GM23338 (cell line): ENCODE results near the gene ENPP7. TPM values are rescaled to one million over a fixed set of nuclear protein-coding genes. Genes with fewer than 3 reads are reported as not detected.

Source experiments
- ATAC-seq: fragments of 200-7000 bp; cut with Tn5 transposase; 3 replicates; pipeline ENCODE4 v1.9.1; 2020
- DNase-seq: peaks from one replicate; pipeline ENCODE4 v3.0.0-alpha.2; 2015; ENCODE audit warnings: low spot score
- H2AFZ ChIP-seq: fragments of 200-600 bp; sonication (generic); 2 replicates; pipeline ENCODE4 v1.8.0; 2016; ENCODE audit warnings: antibody characterized with exemption, mild to moderate bottlenecking, moderate library complexity
- H3F3A ChIP-seq: fragments of 200-600 bp; sonication (generic); replicated peaks from 2 replicates; pipeline ENCODE4 v1.8.0; 2017; ENCODE audit warnings: antibody characterized with exemption, mixed run types, low read depth
- H3K27ac ChIP-seq: fragments of 200-600 bp; sonication (generic); 2 replicates; pipeline ENCODE4 v1.6.1; 2016; ENCODE audit warnings: low read depth
- H3K27me3 ChIP-seq: fragments of 200-600 bp; sonication (generic); 2 replicates; pipeline ENCODE4 v1.8.0; 2016; ENCODE audit warnings: mild to moderate bottlenecking, mixed run types, moderate library complexity; ENCODE audit not compliant: insufficient read depth
- H3K36me3 ChIP-seq: fragments of 200-600 bp; sonication (generic); 2 replicates; pipeline ENCODE4 v1.8.0; 2016; ENCODE audit warnings: mild to moderate bottlenecking; ENCODE audit not compliant: insufficient read depth
- H3K4me1 ChIP-seq: fragments of 200-600 bp; sonication (generic); 2 replicates; pipeline ENCODE4 v1.8.0; 2016; ENCODE audit warnings: mild to moderate bottlenecking, moderate library complexity; ENCODE audit not compliant: insufficient read depth
- H3K4me2 ChIP-seq: fragments of 200-600 bp; sonication (generic); 2 replicates; pipeline ENCODE4 v1.7.1; 2017; ENCODE audit warnings: mixed run types
- H3K4me3 ChIP-seq: fragments of 200-600 bp; sonication (generic); 2 replicates; pipeline ENCODE4 v1.6.1; 2016; ENCODE audit warnings: mixed run types
- H3K79me2 ChIP-seq: fragments of 200-600 bp; sonication (generic); replicated peaks from 2 replicates; pipeline ENCODE4 v1.8.0; 2017; ENCODE audit warnings: mild to moderate bottlenecking; ENCODE audit not compliant: insufficient read depth
- H3K9me2 ChIP-seq: fragments of 200-600 bp; sonication (generic); 2 replicates; pipeline ENCODE4 v1.8.0; 2017; ENCODE audit not compliant: insufficient read depth
- H4K20me1 ChIP-seq: fragments of 200-600 bp; sonication (generic); replicated peaks from 2 replicates; pipeline ENCODE4 v1.8.0; 2017; ENCODE audit warnings: mild to moderate bottlenecking; ENCODE audit not compliant: insufficient read depth
- H3K27ac Mint-ChIP-seq: 2 replicates; pipeline ENCODE4 v1.8.0; 2020; ENCODE audit warnings: inconsistent platforms, mild to moderate bottlenecking, moderate library complexity, mixed read lengths
- H3K27me3 Mint-ChIP-seq: 3 replicates; pipeline ENCODE4 v1.8.0; 2022; ENCODE audit warnings: low read depth, mild to moderate bottlenecking, moderate library complexity, mixed read lengths, inconsistent platforms; ENCODE audit not compliant: insufficient read depth, poor library complexity
- H3K36me3 Mint-ChIP-seq: 3 replicates; pipeline ENCODE4 v1.8.0; 2021; ENCODE audit warnings: low read depth, mild to moderate bottlenecking, inconsistent platforms, moderate library complexity, mixed read lengths
- H3K4me1 Mint-ChIP-seq: 3 replicates; pipeline ENCODE4 v1.8.0; 2020; ENCODE audit warnings: mild to moderate bottlenecking, inconsistent platforms, mixed read lengths
- H3K4me3 Mint-ChIP-seq: 3 replicates; pipeline ENCODE4 v1.8.0; 2021; ENCODE audit warnings: moderate library complexity, mild to moderate bottlenecking, inconsistent platforms, mixed read lengths
- H3K9me3 Mint-ChIP-seq: 3 replicates; pipeline ENCODE4 v1.8.0; 2020; ENCODE audit warnings: moderate library complexity, mild to moderate bottlenecking, inconsistent platforms, mixed read lengths
- CREB1 ChIP-seq: fragments of 250-450 bp; sonication (Bioruptor Pico); IDR thresholded peaks from 2 replicates; pipeline ENCODE4 v1.5.0; 2020; ENCODE audit warnings: low read depth, mild to moderate bottlenecking, moderate library complexity
- EZH2 ChIP-seq: fragments of 200-600 bp; sonication (generic); IDR thresholded peaks from one replicate; pipeline ENCODE4 v1.8.0; 2017; ENCODE audit warnings: antibody characterized with exemption, mild to moderate bottlenecking, low read depth; ENCODE audit not compliant: unreplicated experiment
- NANOG ChIP-seq: IDR thresholded peaks from 2 replicates; pipeline ENCODE4 v1.6.1; 2016; ENCODE audit warnings: antibody characterized with exemption, borderline replicate concordance
- REST ChIP-seq: IDR thresholded peaks from one replicate; pipeline ENCODE4 v1.6.1; 2018; ENCODE audit warnings: antibody characterized with exemption; ENCODE audit not compliant: unreplicated experiment
- ZNF114 ChIP-seq: fragments of 250-450 bp; sonication (Bioruptor Pico); IDR thresholded peaks from 2 replicates; pipeline ENCODE4 v1.5.0; 2020; ENCODE audit warnings: mild to moderate bottlenecking, moderate library complexity
- polyA plus RNA-seq: library from polyadenylated mRNA; unstranded; fragments of >200 nt; fragmentation: Nextera tagmentation; extraction: Ambion mirVana; gene quantifications from 2 replicates; pipeline ENCODE4 v1.2.1, GENCODE V29; 2016
- total RNA-seq: library from RNA; depleted of rRNA; stranded (reverse); fragments of >200 nt; shearing (Covaris generic); gene quantifications from 2 replicates; pipeline ENCODE4 v1.2.3, GENCODE V29; 2014
- TF ChIP-seq, protein P1 (sequence below), 2 experiments: fragments of 200-600 bp in 1 of 2; sonication (generic) in 1 of 2; conservative IDR thresholded peaks; 2 replicates each; pipeline versions ENCODE4 v1.5.1 to v1.6.1; 2016 to 2017; ENCODE audit warnings: antibody characterized with exemption in 2 of 2, low read depth in 2 of 2, mild to moderate bottlenecking in 2 of 2, moderate library complexity in 1 of 2
- TF ChIP-seq, protein P2 (sequence below): fragments of 250-450 bp; sonication (Bioruptor Pico); IDR thresholded peaks from 2 replicates; pipeline ENCODE4 v1.5.0; 2020; ENCODE audit warnings: mild to moderate bottlenecking, moderate library complexity

The ENPP7 gene
- total and polyA plus RNA-seq, 2 experiments from 2014 or later, result not detected

- TF ChIP-seq, protein P1, sequence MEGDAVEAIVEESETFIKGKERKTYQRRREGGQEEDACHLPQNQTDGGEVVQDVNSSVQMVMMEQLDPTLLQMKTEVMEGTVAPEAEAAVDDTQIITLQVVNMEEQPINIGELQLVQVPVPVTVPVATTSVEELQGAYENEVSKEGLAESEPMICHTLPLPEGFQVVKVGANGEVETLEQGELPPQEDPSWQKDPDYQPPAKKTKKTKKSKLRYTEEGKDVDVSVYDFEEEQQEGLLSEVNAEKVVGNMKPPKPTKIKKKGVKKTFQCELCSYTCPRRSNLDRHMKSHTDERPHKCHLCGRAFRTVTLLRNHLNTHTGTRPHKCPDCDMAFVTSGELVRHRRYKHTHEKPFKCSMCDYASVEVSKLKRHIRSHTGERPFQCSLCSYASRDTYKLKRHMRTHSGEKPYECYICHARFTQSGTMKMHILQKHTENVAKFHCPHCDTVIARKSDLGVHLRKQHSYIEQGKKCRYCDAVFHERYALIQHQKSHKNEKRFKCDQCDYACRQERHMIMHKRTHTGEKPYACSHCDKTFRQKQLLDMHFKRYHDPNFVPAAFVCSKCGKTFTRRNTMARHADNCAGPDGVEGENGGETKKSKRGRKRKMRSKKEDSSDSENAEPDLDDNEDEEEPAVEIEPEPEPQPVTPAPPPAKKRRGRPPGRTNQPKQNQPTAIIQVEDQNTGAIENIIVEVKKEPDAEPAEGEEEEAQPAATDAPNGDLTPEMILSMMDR (conservative IDR thresholded peaks at IDR 0.05; ENCODE audit: low read depth in 2 of 2), result peak; percentile 46 to 57; a peak in 3 of 4 replicates
- no peak for TF ChIP-seq REST
- TF ChIP-seq EZH2, result no peak
- no peak for TF ChIP-seq NANOG
- TF ChIP-seq, protein P2, sequence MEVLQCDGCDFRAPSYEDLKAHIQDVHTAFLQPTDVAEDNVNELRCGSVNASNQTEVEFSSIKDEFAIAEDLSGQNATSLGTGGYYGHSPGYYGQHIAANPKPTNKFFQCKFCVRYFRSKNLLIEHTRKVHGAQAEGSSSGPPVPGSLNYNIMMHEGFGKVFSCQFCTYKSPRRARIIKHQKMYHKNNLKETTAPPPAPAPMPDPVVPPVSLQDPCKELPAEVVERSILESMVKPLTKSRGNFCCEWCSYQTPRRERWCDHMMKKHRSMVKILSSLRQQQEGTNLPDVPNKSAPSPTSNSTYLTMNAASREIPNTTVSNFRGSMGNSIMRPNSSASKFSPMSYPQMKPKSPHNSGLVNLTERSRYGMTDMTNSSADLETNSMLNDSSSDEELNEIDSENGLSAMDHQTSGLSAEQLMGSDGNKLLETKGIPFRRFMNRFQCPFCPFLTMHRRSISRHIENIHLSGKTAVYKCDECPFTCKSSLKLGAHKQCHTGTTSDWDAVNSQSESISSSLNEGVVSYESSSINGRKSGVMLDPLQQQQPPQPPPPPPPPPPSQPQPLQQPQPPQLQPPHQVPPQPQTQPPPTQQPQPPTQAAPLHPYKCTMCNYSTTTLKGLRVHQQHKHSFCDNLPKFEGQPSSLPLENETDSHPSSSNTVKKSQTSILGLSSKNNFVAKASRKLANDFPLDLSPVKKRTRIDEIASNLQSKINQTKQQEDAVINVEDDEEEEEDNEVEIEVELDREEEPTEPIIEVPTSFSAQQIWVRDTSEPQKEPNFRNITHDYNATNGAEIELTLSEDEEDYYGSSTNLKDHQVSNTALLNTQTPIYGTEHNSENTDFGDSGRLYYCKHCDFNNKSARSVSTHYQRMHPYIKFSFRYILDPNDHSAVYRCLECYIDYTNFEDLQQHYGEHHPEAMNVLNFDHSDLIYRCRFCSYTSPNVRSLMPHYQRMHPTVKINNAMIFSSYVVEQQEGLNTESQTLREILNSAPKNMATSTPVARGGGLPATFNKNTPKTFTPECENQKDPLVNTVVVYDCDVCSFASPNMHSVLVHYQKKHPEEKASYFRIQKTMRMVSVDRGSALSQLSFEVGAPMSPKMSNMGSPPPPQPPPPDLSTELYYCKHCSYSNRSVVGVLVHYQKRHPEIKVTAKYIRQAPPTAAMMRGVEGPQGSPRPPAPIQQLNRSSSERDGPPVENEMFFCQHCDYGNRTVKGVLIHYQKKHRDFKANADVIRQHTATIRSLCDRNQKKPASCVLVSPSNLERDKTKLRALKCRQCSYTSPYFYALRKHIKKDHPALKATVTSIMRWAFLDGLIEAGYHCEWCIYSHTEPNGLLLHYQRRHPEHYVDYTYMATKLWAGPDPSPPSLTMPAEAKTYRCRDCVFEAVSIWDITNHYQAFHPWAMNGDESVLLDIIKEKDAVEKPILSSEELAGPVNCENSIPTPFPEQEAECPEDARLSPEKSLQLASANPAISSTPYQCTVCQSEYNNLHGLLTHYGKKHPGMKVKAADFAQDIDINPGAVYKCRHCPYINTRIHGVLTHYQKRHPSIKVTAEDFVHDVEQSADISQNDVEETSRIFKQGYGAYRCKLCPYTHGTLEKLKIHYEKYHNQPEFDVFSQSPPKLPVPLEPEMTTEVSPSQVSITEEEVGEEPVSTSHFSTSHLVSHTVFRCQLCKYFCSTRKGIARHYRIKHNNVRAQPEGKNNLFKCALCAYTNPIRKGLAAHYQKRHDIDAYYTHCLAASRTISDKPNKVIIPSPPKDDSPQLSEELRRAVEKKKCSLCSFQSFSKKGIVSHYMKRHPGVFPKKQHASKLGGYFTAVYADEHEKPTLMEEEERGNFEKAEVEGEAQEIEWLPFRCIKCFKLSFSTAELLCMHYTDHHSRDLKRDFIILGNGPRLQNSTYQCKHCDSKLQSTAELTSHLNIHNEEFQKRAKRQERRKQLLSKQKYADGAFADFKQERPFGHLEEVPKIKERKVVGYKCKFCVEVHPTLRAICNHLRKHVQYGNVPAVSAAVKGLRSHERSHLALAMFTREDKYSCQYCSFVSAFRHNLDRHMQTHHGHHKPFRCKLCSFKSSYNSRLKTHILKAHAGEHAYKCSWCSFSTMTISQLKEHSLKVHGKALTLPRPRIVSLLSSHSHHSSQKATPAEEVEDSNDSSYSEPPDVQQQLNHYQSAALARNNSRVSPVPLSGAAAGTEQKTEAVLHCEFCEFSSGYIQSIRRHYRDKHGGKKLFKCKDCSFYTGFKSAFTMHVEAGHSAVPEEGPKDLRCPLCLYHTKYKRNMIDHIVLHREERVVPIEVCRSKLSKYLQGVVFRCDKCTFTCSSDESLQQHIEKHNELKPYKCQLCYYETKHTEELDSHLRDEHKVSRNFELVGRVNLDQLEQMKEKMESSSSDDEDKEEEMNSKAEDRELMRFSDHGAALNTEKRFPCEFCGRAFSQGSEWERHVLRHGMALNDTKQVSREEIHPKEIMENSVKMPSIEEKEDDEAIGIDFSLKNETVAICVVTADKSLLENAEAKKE (CRISPR knock-in tag), result no peak
- TF ChIP-seq ZNF114 (CRISPR knock-in tag), result no peak
- TF ChIP-seq CREB1, result no peak
- H4K20me1 ChIP-seq, result no peaks in the 10 kb centered on the region
- Mint-ChIP-seq H3K36me3 (no peaks in the 10 kb centered on the region), H3K27me3 (peaks cover 5% of the 10 kb centered on the region), H3K9me3 (no peaks in the 10 kb centered on the region; the same call in 1 of the 3 replicates), H3K4me3 (no peak overlapping the region), H3K4me1 (peaks cover 30% of the 10 kb centered on the region), H3K27ac (no peak overlapping the region)
- H3K27ac ChIP-seq, result no peak overlapping the region
- H3F3A ChIP-seq, result no peaks in the 10 kb centered on the region
- DNase-seq, result peak; percentile 62
- H3K4me2 ChIP-seq, result no peak overlapping the region; the same call in 1 of the 2 replicates
- peaks cover 6% of the 10 kb centered on the region; the same call in 1 of the 2 replicates for H3K4me1 ChIP-seq
- peak; percentile 50 for ATAC-seq
- peak overlapping the region; percentile 72; the same call in 1 of the 2 replicates for H2AFZ ChIP-seq
- no peak overlapping the region for H3K4me3 ChIP-seq
- H3K27me3 ChIP-seq, result no peaks in the 10 kb centered on the region
- H3K79me2 ChIP-seq, result no peaks in the 10 kb centered on the region
- no peaks in the 10 kb centered on the region for H3K9me2 ChIP-seq
- H3K36me3 ChIP-seq, result no peaks in the 10 kb centered on the region
These were observed 28.7 kb upstream of the ENPP7 start for GRCh38 chr17:79702034-79702433.
